OCI-LY3 (cell line): ENCODE results near the gene SH3RF3.

ENCODE experiments used
- EZH2phosphoT487 ChIP-seq: fragments of 200-600 bp; shearing (Covaris generic); IDR thresholded peaks from 2 replicates; pipeline ENCODE4 v1.6.1; 2018; ENCODE audit warnings: antibody characterized with exemption, mixed run types, low read depth
- TF ChIP-seq, protein P1 (sequence below): fragments of 200-600, 300-600 bp; sonication (generic); IDR thresholded peaks from 2 replicates; pipeline ENCODE4 v1.5.1; 2014; ENCODE audit warnings: antibody characterized with exemption, low read length, low read depth

DNA sequence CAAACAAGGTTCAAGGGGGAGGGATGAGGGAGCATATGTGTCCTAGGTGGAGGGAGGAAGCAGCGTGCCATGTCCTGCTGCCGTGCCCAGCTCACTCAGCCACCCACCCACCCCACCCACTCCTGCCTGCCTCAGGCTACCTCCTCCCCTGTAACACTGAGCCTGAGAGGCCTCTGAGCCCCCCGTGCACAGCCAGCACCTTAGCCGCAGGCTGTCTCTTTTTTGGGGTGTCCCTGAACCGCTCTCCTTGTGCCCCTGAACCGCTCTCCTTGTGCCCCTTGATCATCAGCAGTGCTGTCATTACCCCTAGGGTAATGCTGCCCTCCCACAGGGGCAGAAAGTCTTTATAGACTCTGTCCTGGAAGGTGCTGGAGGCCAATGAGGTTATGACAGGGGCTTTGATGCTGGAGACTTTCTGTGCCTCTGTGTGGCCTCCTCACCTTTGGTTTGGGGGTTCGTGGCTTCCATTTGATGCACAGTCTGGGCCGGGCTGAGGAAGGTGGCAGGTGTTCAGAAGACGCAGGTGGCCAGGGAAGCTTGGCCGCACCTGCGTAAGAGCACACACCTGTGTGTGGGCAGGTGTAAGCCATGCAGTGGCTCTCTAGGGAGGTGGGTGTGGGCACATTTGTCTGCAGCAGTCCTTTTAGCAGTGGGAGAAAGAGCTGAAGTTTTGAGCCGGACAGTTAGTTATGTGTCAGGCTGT lies 344.8 kb downstream of the SH3RF3 start:
- TF ChIP-seq, protein P1, sequence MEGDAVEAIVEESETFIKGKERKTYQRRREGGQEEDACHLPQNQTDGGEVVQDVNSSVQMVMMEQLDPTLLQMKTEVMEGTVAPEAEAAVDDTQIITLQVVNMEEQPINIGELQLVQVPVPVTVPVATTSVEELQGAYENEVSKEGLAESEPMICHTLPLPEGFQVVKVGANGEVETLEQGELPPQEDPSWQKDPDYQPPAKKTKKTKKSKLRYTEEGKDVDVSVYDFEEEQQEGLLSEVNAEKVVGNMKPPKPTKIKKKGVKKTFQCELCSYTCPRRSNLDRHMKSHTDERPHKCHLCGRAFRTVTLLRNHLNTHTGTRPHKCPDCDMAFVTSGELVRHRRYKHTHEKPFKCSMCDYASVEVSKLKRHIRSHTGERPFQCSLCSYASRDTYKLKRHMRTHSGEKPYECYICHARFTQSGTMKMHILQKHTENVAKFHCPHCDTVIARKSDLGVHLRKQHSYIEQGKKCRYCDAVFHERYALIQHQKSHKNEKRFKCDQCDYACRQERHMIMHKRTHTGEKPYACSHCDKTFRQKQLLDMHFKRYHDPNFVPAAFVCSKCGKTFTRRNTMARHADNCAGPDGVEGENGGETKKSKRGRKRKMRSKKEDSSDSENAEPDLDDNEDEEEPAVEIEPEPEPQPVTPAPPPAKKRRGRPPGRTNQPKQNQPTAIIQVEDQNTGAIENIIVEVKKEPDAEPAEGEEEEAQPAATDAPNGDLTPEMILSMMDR, result no peak
- no peak for TF ChIP-seq EZH2phosphoT487
